ENCODE results near the gene HLX.

The HLX gene

DNA sequence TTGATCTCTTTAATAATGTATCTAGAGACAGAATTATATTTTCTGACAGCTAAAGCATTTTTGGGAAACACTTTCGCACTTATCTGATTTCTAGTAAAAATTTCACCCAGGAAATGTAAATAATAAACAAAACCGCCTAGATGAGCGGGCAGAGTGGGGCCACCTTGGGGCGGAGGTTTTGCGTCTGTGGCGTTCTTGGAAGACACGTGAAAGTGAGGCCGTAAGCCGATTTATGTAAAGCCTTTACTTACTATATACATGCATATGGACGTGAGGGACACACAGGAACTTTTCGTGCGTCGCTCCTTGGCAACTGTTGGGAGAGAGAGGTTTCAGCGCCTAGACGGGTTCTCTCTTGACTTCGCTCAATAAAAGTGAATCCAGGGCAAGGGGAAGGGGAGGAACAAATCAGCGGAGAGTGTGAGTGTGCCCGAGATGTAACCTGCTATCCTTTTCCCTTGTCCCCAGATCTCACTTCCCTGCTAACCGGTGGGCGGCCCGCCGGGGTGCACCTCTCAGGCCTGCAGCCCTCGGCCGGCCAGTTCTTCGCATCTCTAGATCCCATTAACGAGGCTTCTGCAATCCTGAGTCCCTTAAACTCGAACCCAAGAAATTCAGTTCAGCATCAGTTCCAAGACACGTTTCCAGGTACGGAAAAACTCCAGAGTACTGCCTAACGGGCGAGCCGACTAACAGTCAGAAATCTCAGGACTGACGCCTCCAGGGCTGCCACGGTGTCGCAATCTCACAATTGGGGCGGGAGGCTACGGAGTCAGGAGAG is 1.7 kb downstream of the HLX start:
- DNase-seq (ENCODE audit: low read depth): peak; percentile 88
- H3K4me3 ChIP-seq (ENCODE audit: low read depth, low read length): peak overlapping the region; percentile 73
- TF ChIP-seq MYC (IDR thresholded peaks at IDR 0.05; ENCODE audit: low read depth, low read length): no peak
- TF ChIP-seq, protein P1, sequence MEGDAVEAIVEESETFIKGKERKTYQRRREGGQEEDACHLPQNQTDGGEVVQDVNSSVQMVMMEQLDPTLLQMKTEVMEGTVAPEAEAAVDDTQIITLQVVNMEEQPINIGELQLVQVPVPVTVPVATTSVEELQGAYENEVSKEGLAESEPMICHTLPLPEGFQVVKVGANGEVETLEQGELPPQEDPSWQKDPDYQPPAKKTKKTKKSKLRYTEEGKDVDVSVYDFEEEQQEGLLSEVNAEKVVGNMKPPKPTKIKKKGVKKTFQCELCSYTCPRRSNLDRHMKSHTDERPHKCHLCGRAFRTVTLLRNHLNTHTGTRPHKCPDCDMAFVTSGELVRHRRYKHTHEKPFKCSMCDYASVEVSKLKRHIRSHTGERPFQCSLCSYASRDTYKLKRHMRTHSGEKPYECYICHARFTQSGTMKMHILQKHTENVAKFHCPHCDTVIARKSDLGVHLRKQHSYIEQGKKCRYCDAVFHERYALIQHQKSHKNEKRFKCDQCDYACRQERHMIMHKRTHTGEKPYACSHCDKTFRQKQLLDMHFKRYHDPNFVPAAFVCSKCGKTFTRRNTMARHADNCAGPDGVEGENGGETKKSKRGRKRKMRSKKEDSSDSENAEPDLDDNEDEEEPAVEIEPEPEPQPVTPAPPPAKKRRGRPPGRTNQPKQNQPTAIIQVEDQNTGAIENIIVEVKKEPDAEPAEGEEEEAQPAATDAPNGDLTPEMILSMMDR (IDR thresholded peaks at IDR 0.05; ENCODE audit: low read depth, low read length): no peak
- TF ChIP-seq, protein P2, sequence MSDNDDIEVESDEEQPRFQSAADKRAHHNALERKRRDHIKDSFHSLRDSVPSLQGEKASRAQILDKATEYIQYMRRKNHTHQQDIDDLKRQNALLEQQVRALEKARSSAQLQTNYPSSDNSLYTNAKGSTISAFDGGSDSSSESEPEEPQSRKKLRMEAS (IDR thresholded peaks at IDR 0.05; ENCODE audit: low read depth, low read length): no peak
- TF ChIP-seq POLR2A (IDR thresholded peaks at IDR 0.05; ENCODE audit: extremely low read depth, insufficient read length): no peak

DNA sequence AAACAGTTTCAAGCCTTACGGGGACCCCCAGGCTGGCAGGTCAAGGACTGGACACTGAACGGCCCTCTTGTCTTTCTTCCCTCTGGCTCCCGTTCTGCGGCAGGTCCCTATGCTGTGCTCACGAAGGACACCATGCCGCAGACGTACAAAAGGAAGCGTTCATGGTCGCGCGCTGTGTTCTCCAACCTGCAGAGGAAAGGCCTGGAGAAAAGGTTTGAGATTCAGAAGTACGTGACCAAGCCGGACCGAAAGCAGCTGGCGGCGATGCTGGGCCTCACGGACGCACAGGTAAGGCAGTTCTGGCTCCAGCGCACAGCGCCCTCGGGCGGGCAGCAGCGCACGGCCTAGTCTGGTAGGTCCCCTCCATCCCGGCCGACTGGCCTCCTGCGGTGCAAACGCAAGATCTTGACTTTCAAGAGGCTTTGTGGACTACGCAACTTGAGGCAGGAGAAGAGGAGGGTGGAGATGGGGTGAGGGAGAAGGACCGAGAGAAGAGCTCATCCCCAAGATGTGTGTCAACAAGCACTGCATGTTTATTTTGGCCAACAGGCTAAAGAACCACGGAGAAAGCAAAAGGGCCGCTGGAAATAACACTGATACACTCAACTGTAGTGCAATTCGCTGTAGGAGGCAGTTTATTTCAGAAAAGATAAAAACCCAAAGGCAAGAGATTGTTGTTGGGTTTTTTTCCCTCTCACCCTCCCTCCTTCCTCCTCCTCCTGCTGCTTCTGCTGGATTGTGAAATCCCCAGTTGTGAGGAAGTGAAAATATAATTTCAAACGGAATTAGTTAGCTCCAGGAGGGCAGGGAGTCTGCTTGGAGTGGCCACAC is 3.0 kb downstream of the HLX start:
- H3K4me3 ChIP-seq (ENCODE audit: low read depth, low read length): peak overlapping the region; percentile 73
- no peak for TF ChIP-seq POLR2A (IDR thresholded peaks at IDR 0.05; ENCODE audit: extremely low read depth, insufficient read length)
- TF ChIP-seq, protein P1 (IDR thresholded peaks at IDR 0.05; ENCODE audit: low read depth, low read length): peak; percentile 53
- DNase-seq (ENCODE audit: low read depth): peak; percentile 89

DNA sequence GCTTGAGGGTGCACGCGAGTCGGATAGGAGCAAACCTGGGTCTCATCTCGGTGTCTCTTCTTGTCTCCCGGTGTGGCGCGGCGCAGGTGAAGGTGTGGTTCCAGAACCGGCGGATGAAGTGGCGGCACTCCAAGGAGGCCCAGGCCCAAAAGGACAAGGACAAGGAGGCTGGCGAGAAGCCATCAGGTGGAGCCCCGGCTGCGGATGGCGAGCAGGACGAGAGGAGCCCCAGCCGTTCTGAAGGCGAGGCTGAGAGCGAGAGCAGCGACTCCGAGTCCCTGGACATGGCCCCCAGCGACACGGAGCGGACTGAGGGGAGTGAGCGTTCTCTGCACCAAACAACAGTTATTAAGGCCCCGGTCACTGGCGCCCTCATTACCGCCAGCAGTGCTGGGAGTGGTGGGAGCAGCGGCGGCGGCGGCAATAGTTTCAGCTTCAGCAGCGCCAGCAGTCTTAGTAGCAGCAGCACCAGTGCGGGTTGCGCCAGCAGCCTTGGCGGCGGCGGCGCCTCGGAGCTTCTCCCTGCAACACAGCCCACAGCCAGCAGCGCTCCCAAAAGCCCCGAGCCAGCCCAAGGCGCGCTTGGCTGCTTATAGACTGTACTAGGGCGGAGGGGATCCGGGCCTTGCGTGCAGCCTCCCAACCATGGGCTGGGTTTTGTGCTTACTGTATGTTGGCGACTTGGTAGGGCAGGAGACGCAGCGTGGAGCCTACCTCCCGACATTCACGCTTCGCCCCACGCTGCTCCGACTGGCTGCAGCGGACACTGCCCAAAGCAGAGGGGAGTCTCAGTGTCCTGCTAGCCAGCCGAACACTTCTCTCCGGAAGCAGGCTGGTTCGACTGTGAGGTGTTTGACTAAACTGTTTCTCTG is 5.1 kb downstream of the HLX start:
- no peak for DNase-seq (ENCODE audit: low read depth)
- TF ChIP-seq POLR2A (IDR thresholded peaks at IDR 0.05; ENCODE audit: extremely low read depth, insufficient read length) (no peak), MYC (IDR thresholded peaks at IDR 0.05; ENCODE audit: low read depth, low read length) (no peak)
- TF ChIP-seq, protein P1 (IDR thresholded peaks at IDR 0.05; ENCODE audit: low read depth, low read length): no peak
- TF ChIP-seq, protein P2 (IDR thresholded peaks at IDR 0.05; ENCODE audit: low read depth, low read length): no peak

DNA sequence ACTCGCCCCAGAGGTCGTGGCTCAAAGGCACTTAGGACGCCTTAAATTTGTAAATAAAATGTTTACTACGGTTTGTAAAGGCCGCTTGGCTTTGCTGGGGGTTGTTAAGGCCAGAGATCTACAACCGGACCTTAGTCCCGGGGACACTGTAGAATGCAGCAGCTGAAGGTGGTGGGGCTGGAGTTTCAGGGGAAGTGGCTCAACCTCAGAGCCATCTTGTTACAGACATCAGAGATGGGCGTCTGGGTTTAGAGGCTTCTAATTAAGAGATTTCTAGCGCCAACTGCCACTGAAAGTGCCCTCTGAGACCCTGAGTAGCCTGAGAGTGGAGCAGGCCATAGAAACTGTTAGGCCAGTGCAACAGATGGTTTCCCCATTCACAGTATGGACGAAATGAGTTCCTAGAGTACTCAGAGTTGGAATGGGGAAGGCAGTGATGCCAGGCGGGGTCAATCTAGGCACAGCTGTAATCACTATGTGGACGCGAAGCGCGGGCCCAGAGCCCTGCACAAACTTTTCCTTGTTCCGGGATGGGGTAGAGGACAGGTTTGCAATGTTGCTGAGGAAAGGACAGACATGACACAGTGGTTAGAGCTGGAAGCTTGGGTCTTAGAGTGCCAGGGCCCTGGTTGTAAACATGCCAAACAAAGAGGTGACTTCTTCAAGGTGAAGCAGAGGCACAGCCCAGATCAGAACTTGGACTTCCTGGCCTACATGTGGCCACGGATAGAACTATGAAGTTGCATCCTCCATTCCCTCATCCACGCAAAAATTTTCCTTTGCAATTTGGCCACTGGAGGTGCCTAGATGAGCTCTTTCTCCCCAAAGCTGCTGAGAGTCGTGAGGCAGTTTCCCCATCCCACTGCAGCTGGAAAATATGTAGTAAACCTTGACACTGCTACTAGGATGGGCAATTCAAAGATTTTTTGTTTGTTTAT is 6.0 kb downstream of the HLX start:
- TF ChIP-seq MYC (IDR thresholded peaks at IDR 0.05; ENCODE audit: low read depth, low read length) (no peak), POLR2A (IDR thresholded peaks at IDR 0.05; ENCODE audit: extremely low read depth, insufficient read length) (no peak)
- TF ChIP-seq, protein P1 (IDR thresholded peaks at IDR 0.05; ENCODE audit: low read depth, low read length): no peak
- TF ChIP-seq, protein P2 (IDR thresholded peaks at IDR 0.05; ENCODE audit: low read depth, low read length): no peak
- no peak overlapping the region for H3K4me3 ChIP-seq (ENCODE audit: low read depth, low read length)
- DNase-seq (ENCODE audit: low read depth): no peak

More for the DNA sequence above, 5.1 kb downstream of the HLX start:
- H3K4me3 ChIP-seq (ENCODE audit: low read depth, low read length): no peak overlapping the region

DNA sequence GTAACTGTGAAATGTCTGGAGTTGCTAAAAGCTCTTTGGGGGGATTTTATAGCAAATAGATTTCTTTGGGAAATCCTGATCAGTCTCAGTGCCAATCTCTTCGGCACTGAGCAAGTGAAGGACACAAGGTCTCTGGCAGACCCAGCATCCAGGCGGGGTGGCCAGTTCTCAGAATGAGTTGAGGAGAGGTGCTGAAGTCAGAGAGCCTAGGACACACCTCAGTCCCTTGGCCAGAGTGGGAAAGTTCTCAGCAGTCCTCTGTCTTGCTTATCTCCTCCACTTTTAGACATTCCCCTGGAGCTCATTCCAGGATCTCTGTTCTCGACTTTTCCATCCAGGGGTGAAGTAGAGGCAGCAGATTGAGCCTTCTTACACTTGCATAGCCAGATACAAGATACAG is 6.7 kb downstream of the HLX start:
- no peak overlapping the region for H3K4me3 ChIP-seq (ENCODE audit: low read depth, low read length)
- TF ChIP-seq POLR2A (IDR thresholded peaks at IDR 0.05; ENCODE audit: extremely low read depth, insufficient read length) (no peak), MYC (IDR thresholded peaks at IDR 0.05; ENCODE audit: low read depth, low read length) (no peak)
- TF ChIP-seq, protein P2 (IDR thresholded peaks at IDR 0.05; ENCODE audit: low read depth, low read length): no peak
- TF ChIP-seq, protein P1 (IDR thresholded peaks at IDR 0.05; ENCODE audit: low read depth, low read length): no peak

More for the DNA sequence above, 6.7 kb downstream of the HLX start:
- DNase-seq (ENCODE audit: low read depth): no peak

Data from NB4 (cell line).